ENCODE data around the gene SNX7.

Gene SNX7

DNA sequence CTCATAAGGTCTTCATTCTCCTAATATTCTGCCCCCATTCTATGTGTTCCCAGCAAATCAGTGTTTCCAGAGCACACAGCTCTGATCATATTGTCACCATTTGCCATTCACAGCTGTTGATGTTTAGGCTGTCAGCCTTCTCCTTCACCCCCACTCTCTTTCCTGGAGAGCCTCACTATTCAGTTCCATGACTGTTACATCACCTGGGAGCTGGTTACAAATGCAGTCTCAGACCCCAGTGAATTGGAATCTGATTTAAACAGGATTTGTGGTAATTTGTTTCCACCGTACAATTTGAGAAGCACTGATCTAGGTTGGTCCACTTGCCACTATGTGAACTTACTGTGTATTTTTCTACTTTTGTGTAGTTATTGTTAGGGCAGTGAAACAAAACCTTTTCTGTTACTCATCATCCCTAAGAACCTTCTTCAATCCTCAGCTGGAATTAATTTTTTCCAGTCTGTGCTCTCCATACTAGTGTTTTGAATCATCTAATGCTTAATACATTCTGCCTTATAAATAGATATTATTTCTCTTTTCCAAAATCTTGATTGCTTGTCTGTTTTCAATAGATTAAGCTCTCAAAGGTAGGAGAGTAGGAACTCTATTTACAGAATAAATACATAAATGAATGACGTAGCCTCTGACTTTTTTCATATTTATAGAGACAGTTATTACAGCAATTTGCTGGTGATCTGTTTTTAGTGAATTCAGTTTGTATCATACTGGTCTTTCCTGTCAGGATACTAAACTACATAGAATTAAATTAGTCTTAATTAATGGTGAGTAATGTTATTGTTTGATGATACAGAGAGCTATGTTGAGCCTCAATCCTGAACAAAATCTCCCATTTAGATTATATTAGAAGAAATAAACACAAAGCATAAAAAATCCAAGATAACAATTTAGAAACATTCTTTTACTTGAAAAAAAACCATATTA lies 8.1 kb downstream of the SNX7 start:
- H3K27me3 ChIP-seq (replicated peaks; ENCODE audit: control insufficient read depth, insufficient read depth, low read length, poor library complexity, severe bottlenecking), result no peaks in the 10 kb centered on the region
- DNase-seq, result no peak
- H3K27ac ChIP-seq (ENCODE audit: insufficient read depth, low read length, poor library complexity, severe bottlenecking), result no peak overlapping the region
- no peaks in the 10 kb centered on the region for H3K9me3 ChIP-seq (ENCODE audit: control insufficient read depth, low read length)
- H3K4me1 ChIP-seq (ENCODE audit: control insufficient read depth, insufficient read depth, low read length, poor library complexity, severe bottlenecking), result no peaks in the 10 kb centered on the region
- no peaks in the 10 kb centered on the region for H3K36me3 ChIP-seq (ENCODE audit: control insufficient read depth, insufficient read depth, low read length)
- no peak overlapping the region for H3K4me3 ChIP-seq (ENCODE audit: insufficient read depth, low read depth, low read length, poor library complexity, severe bottlenecking)

DNA sequence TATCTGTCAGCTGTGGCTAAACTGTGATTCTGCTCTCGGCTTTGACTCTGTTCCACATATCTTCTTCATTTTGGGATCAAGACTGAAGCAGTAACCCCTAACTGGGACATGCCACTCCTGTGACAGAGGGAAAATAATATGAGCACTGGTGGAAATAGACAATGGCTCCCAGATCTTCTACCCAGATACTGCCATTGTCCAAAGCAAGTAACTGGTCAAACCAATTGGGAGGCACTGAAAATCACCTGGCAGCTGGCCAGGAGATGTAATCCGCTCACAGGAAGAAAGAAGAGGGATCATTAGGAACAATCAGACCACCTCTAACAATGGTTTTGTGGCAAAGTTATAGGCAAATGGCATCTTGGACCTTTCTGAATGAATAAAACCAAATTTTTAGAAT lies 10.7 kb downstream of the SNX7 start:
- H3K27ac ChIP-seq (ENCODE audit: insufficient read depth, low read length, poor library complexity, severe bottlenecking), result no peak overlapping the region
- no peak for DNase-seq
- no peak overlapping the region for H3K4me3 ChIP-seq (ENCODE audit: insufficient read depth, low read depth, low read length, poor library complexity, severe bottlenecking)
- no peaks in the 10 kb centered on the region for H3K9me3 ChIP-seq (ENCODE audit: control insufficient read depth, low read length)
- H3K27me3 ChIP-seq (replicated peaks; ENCODE audit: control insufficient read depth, insufficient read depth, low read length, poor library complexity, severe bottlenecking), result no peaks in the 10 kb centered on the region
- no peaks in the 10 kb centered on the region for H3K36me3 ChIP-seq (ENCODE audit: control insufficient read depth, insufficient read depth, low read length)
- no peaks in the 10 kb centered on the region for H3K4me1 ChIP-seq (ENCODE audit: control insufficient read depth, insufficient read depth, low read length, poor library complexity, severe bottlenecking)

DNA sequence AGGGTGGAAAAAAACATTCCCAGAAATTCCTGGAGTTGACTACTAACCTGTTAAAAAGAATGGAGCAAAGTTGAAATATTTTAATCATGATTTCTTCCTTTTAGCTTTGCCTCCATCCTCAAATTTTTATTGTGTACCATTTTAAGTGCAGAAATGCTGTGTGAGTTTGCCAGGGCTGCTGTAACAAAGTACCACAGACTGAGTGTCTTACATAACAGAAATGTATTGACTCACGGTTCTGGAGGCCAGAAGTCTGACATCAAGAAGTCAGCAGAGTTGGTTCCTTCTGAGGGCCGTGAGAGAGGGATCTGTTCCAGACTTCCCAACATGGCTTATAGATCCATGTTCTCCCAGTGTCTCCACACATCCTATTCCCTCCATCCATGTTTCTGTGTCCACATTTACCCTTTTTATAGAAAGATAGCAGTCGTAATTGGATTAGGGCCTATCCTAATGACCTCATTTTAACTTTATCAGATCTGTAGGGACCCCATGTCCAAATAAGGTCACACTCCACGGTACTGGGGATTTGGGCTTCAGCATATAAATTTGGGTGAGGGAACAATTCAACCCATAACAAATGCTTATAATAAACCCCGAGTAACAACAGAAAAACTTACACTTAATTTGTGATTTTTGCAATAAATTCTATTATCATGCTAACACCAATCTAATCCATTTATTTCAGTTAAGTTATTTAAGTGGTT lies 12.7 kb downstream of the SNX7 start:
- Histone ChIP-seq H3K9me3 (ENCODE audit: control insufficient read depth, low read length) (no peaks in the 10 kb centered on the region), H3K27ac (ENCODE audit: insufficient read depth, low read length, poor library complexity, severe bottlenecking) (no peak overlapping the region), H3K27me3 (replicated peaks; ENCODE audit: control insufficient read depth, insufficient read depth, low read length, poor library complexity, severe bottlenecking) (no peaks in the 10 kb centered on the region), H3K4me1 (ENCODE audit: control insufficient read depth, insufficient read depth, low read length, poor library complexity, severe bottlenecking) (no peaks in the 10 kb centered on the region), H3K36me3 (ENCODE audit: control insufficient read depth, insufficient read depth, low read length) (no peaks in the 10 kb centered on the region), H3K4me3 (ENCODE audit: insufficient read depth, low read depth, low read length, poor library complexity, severe bottlenecking) (no peak overlapping the region)
- no peak for DNase-seq

DNA sequence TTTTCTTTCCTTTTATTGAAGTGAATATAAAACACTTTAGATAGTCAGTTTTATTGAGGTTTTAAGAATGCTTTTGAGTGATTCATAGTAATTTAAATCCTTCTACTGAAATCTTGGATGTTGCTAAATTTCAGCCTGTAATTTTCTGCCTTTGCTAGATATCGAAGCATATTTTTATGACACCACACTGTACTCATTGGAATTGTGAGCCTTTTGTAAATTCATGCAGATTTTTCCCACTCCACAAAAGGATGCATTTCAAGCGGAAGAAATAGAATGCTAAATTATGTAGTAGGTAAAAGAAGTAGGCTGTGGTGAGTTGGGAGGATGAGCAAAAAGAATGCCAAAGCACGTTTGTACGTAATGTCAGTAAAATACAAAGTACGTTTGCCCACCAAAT lies 13.8 kb downstream of the SNX7 start:
- Histone ChIP-seq H3K4me1 (ENCODE audit: control insufficient read depth, insufficient read depth, low read length, poor library complexity, severe bottlenecking) (no peaks in the 10 kb centered on the region), H3K27ac (ENCODE audit: insufficient read depth, low read length, poor library complexity, severe bottlenecking) (no peak overlapping the region), H3K36me3 (ENCODE audit: control insufficient read depth, insufficient read depth, low read length) (no peaks in the 10 kb centered on the region)

DNA sequence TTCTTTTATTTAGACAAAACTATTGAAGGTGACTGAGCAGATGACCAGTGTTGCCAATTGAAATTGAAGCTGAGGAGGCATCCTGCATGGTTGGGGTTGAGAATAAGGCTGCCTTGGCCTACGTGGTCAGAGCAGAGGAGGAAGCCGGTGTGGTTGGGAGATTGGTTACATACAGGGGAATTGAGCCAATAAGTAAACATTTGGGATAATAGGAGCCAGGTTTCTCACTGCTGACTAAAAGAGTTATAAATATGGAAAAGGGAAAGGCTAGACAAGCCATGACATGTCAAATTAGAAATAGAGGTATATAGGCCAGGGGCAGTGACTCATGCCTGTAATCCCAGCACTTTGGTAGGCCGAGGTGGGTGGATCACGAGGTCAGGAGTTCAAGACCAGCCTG lies 15.8 kb downstream of the SNX7 start:
- DNase-seq, result no peak
- H3K4me1 ChIP-seq (ENCODE audit: control insufficient read depth, insufficient read depth, low read length, poor library complexity, severe bottlenecking), result no peaks in the 10 kb centered on the region
- no peaks in the 10 kb centered on the region for H3K36me3 ChIP-seq (ENCODE audit: control insufficient read depth, insufficient read depth, low read length)
- no peaks in the 10 kb centered on the region for H3K27me3 ChIP-seq (replicated peaks; ENCODE audit: control insufficient read depth, insufficient read depth, low read length, poor library complexity, severe bottlenecking)
- H3K9me3 ChIP-seq (ENCODE audit: control insufficient read depth, low read length), result no peaks in the 10 kb centered on the region
- H3K27ac ChIP-seq (ENCODE audit: insufficient read depth, low read length, poor library complexity, severe bottlenecking), result no peak overlapping the region
- no peak overlapping the region for H3K4me3 ChIP-seq (ENCODE audit: insufficient read depth, low read depth, low read length, poor library complexity, severe bottlenecking)

More for the DNA sequence above, 13.8 kb downstream of the SNX7 start:
- H3K27me3 ChIP-seq (replicated peaks; ENCODE audit: control insufficient read depth, insufficient read depth, low read length, poor library complexity, severe bottlenecking), result no peaks in the 10 kb centered on the region
- H3K4me3 ChIP-seq (ENCODE audit: insufficient read depth, low read depth, low read length, poor library complexity, severe bottlenecking), result no peak overlapping the region
- DNase-seq, result no peak
- H3K9me3 ChIP-seq (ENCODE audit: control insufficient read depth, low read length), result no peaks in the 10 kb centered on the region

DNA sequence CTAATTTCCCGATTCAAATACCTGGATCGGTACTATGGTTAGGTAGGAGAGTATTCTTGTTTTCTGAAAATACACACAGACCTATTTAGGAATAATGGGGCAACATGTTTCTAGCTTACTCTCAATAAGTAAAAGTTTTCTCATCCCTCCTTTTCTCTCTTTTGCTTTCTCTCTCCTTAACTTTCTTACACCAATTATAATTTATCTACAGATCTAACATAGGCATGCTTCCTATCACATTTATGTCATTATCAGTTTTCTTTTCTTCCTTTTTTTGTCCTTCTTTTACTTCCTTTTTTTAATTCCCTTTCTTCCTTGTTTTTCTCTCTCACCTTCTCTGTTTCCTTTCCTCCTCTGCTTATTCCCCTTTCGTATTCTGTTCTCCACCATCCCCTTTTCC lies 20.3 kb downstream of the SNX7 start:
- no peak for DNase-seq
- no peaks in the 10 kb centered on the region for H3K9me3 ChIP-seq (ENCODE audit: control insufficient read depth, low read length)
- no peak overlapping the region for H3K4me3 ChIP-seq (ENCODE audit: insufficient read depth, low read depth, low read length, poor library complexity, severe bottlenecking)
- H3K36me3 ChIP-seq (ENCODE audit: control insufficient read depth, insufficient read depth, low read length), result no peaks in the 10 kb centered on the region
- no peaks in the 10 kb centered on the region for H3K4me1 ChIP-seq (ENCODE audit: control insufficient read depth, insufficient read depth, low read length, poor library complexity, severe bottlenecking)
- H3K27me3 ChIP-seq (replicated peaks; ENCODE audit: control insufficient read depth, insufficient read depth, low read length, poor library complexity, severe bottlenecking), result no peaks in the 10 kb centered on the region
- no peak overlapping the region for H3K27ac ChIP-seq (ENCODE audit: insufficient read depth, low read length, poor library complexity, severe bottlenecking)

DNA sequence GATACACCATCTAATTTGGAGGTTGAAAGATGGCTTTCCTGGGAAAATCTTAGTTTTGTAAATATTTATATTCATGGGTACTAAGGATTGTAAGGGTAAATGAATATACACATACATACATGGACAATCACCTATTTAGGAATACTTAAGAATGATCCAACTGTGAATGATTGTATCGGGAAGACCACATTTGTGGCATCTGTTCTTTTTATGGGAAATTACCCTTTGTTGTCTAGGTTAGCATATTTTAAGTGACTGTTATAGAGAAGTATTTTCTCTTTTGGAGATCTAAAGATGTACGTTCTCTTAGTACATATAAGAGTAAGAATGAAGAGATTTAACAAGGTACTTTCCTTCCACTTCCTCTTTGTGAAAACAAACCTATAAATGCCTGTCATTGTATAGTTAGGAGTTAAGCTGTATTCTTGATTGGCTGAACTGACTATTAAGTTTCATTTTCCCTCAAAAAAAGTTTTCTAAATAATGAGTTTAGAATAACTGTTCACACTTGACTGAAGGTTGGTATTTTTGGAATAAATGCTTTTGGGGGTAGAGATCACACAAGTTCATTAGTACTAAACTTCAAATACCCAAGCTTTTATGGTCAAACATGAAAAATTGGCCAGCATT lies 26.7 kb downstream of the SNX7 start:
- no peaks in the 10 kb centered on the region for H3K36me3 ChIP-seq (ENCODE audit: control insufficient read depth, insufficient read depth, low read length)

DNA sequence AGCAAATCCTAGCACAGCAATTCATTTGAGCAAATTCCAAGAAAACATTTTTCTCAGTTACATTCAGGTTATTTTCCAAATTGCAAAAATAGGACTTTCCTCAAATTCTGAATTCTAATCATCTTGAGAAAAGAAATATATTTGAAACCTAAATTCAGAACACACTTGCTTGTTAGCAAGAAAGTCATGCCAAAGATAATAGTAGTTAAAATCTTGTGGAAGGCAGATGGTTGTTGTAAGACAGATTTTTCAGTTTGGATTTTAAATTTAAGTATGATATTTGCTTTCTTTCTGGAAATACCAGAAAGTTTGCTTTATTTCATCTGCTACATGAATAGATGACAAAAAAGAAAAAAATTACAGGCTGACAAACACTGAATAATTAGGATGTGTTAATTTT lies 29.1 kb downstream of the SNX7 start:
- no peaks in the 10 kb centered on the region for H3K36me3 ChIP-seq (ENCODE audit: control insufficient read depth, insufficient read depth, low read length)
- no peak for DNase-seq
- no peak overlapping the region for H3K4me3 ChIP-seq (ENCODE audit: insufficient read depth, low read depth, low read length, poor library complexity, severe bottlenecking)
- no peaks in the 10 kb centered on the region for H3K27me3 ChIP-seq (replicated peaks; ENCODE audit: control insufficient read depth, insufficient read depth, low read length, poor library complexity, severe bottlenecking)
- no peaks in the 10 kb centered on the region for H3K4me1 ChIP-seq (ENCODE audit: control insufficient read depth, insufficient read depth, low read length, poor library complexity, severe bottlenecking)
- no peak overlapping the region for H3K27ac ChIP-seq (ENCODE audit: insufficient read depth, low read length, poor library complexity, severe bottlenecking)
- no peaks in the 10 kb centered on the region for H3K9me3 ChIP-seq (ENCODE audit: control insufficient read depth, low read length)

More for the DNA sequence above, 26.7 kb downstream of the SNX7 start:
- Histone ChIP-seq H3K4me1 (ENCODE audit: control insufficient read depth, insufficient read depth, low read length, poor library complexity, severe bottlenecking) (no peaks in the 10 kb centered on the region), H3K27me3 (replicated peaks; ENCODE audit: control insufficient read depth, insufficient read depth, low read length, poor library complexity, severe bottlenecking) (no peaks in the 10 kb centered on the region), H3K4me3 (ENCODE audit: insufficient read depth, low read depth, low read length, poor library complexity, severe bottlenecking) (no peak overlapping the region), H3K27ac (ENCODE audit: insufficient read depth, low read length, poor library complexity, severe bottlenecking) (no peak overlapping the region), H3K9me3 (ENCODE audit: control insufficient read depth, low read length) (no peaks in the 10 kb centered on the region)
- no peak for DNase-seq

DNA sequence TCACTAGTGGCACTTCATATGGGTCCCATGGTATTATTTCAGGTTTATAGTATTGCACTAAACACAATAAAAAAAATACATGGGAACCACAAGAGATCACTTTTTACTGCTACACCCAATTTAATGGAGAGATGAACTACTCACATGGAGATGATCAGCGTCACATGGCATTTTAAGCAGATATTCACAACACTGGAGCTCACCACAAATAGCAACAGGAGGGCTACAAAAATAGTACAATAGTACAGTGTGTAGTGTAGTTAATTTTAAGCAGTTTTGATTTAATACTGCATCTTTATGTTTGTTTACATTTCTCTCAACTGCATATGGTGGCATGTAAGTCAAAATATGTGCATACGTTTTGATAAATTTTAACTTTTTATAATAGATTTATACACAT lies 31.0 kb downstream of the SNX7 start:
- no peak overlapping the region for H3K27ac ChIP-seq (ENCODE audit: insufficient read depth, low read length, poor library complexity, severe bottlenecking)
- no peak overlapping the region for H3K4me3 ChIP-seq (ENCODE audit: insufficient read depth, low read depth, low read length, poor library complexity, severe bottlenecking)
- H3K4me1 ChIP-seq (ENCODE audit: control insufficient read depth, insufficient read depth, low read length, poor library complexity, severe bottlenecking), result no peaks in the 10 kb centered on the region
- no peaks in the 10 kb centered on the region for H3K27me3 ChIP-seq (replicated peaks; ENCODE audit: control insufficient read depth, insufficient read depth, low read length, poor library complexity, severe bottlenecking)
- H3K36me3 ChIP-seq (ENCODE audit: control insufficient read depth, insufficient read depth, low read length), result no peaks in the 10 kb centered on the region
- DNase-seq, result no peak
- no peaks in the 10 kb centered on the region for H3K9me3 ChIP-seq (ENCODE audit: control insufficient read depth, low read length)

DNA sequence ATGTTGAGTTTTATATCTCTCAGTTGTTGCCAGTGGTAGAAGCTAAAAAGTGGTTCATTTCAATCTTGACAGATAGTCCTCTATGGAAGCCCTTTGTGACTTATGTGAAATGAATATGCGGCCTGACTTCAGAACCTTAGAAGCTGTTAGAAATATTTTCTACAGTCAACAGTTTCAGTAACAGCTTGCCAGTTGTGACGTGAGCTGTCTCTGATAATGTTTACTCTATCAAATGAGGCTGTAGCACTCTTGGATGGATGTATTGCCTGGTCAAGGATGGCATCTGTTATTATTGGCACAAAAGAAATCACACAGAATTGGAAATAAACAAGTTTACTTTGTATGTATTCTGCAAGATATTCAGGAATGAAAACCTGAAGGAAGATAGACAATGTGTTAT lies 31.9 kb downstream of the SNX7 start:
- Histone ChIP-seq H3K27ac (ENCODE audit: insufficient read depth, low read length, poor library complexity, severe bottlenecking) (no peak overlapping the region), H3K4me1 (ENCODE audit: control insufficient read depth, insufficient read depth, low read length, poor library complexity, severe bottlenecking) (no peaks in the 10 kb centered on the region), H3K36me3 (ENCODE audit: control insufficient read depth, insufficient read depth, low read length) (no peaks in the 10 kb centered on the region), H3K27me3 (replicated peaks; ENCODE audit: control insufficient read depth, insufficient read depth, low read length, poor library complexity, severe bottlenecking) (no peaks in the 10 kb centered on the region), H3K9me3 (ENCODE audit: control insufficient read depth, low read length) (no peaks in the 10 kb centered on the region), H3K4me3 (ENCODE audit: insufficient read depth, low read depth, low read length, poor library complexity, severe bottlenecking) (no peak overlapping the region)
- no peak for DNase-seq

All from effector memory CD4-positive, alpha-beta T cell (primary cell).